Measurements from ENCODE around the gene PLEKHM2. TPM values are rescaled to one million over a fixed set of nuclear protein-coding genes. Genes with fewer than 3 reads are reported as not detected.

PLEKHM2 gene
- total RNA-seq, 2 experiments from 2014 or later = 27.5 to 45.7 TPM

DNA sequence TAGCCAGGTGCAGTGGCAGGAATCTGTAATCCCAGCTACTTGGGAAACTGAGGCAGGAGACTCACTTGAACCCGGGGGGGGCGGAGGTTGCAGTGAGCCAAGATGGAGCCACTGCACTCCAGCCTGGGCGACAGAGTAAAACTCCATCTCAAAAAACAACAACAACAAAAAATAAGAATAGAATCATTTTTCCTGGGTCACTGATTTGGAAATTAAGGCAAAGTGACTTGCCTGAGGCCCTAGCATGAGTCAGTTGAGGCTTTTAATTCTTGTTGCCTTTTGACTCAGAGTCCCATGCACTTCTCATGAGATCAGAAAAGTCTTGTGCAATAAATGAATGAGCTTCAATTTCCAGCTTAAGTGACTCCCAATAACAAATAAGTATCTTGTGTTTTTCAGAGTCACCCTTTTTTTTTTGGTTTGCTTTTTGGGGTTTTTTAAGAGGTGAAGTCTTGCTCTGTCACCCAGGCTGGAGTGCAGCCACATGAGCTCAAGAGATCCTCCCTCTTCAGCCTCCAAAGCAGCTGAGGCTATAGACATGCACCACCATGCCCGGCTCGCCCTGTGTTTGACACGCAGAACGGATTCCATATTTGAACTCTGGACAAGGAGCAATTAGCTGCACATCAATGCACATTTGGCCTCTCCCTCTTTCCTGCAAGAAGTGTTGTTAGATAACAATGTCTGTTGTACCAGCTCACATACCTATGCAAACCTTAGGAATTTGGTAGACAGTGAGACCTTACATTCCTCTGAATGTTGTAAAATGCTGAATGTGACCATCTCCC lies 3.4 kb upstream of the PLEKHM2 start:
- TF ChIP-seq, protein P1, sequence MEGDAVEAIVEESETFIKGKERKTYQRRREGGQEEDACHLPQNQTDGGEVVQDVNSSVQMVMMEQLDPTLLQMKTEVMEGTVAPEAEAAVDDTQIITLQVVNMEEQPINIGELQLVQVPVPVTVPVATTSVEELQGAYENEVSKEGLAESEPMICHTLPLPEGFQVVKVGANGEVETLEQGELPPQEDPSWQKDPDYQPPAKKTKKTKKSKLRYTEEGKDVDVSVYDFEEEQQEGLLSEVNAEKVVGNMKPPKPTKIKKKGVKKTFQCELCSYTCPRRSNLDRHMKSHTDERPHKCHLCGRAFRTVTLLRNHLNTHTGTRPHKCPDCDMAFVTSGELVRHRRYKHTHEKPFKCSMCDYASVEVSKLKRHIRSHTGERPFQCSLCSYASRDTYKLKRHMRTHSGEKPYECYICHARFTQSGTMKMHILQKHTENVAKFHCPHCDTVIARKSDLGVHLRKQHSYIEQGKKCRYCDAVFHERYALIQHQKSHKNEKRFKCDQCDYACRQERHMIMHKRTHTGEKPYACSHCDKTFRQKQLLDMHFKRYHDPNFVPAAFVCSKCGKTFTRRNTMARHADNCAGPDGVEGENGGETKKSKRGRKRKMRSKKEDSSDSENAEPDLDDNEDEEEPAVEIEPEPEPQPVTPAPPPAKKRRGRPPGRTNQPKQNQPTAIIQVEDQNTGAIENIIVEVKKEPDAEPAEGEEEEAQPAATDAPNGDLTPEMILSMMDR (conservative IDR thresholded peaks at IDR 0.05; ENCODE audit: low read length) = no peak
- TF ChIP-seq EZH2phosphoT487 (IDR thresholded peaks at IDR 0.05; ENCODE audit: borderline replicate concordance, low read depth, low read length) = no peak
- peaks cover 21% of the 10 kb centered on the region; the same call in 1 of the 2 replicates for H3K79me2 ChIP-seq (ENCODE audit: insufficient read depth, low read depth, low read length)
- H3K36me3 ChIP-seq (ENCODE audit: insufficient read depth, low read length) = no peaks in the 10 kb centered on the region
- intact Hi-C loops (cut with micrococcal nuclease; ENCODE audit: unreplicated experiment) = no loop called here
- H4K20me1 ChIP-seq (ENCODE audit: insufficient read depth, low read length) = no peaks in the 10 kb centered on the region
- no peak overlapping the region for H3K4me2 ChIP-seq (ENCODE audit: low read length)
- ChIA-PET CTCF (ENCODE audit: unreplicated experiment) (interaction anchor here (0.5 kb wide), 1 partner anchor 16 kb away, joined by 5 read pairs; no protein-coding TSS in a partner anchor), POLR2A (interaction anchor here (0.6 kb wide), 1 partner anchor 57 kb away, joined by 3 read pairs; no protein-coding TSS in a partner anchor)
- BruUV-seq (replicated peaks) = no TSS peak
- H3K9me2 ChIP-seq (ENCODE audit: insufficient read depth, low read length) = no peaks in the 10 kb centered on the region
- no peaks in the 10 kb centered on the region for H3K9me3 ChIP-seq (ENCODE audit: low read length)
- DNase-seq (ENCODE audit: low spot score) = no peak
- no peak overlapping the region for H3K4me3 ChIP-seq (ENCODE audit: low read depth, low read length, poor library complexity, severe bottlenecking)
- H3K4me1 ChIP-seq (ENCODE audit: insufficient read depth, low read length, poor library complexity, severe bottlenecking) = peaks cover 11% of the 10 kb centered on the region
- H2AFZ ChIP-seq (ENCODE audit: low read length) = no peak overlapping the region
- no peak overlapping the region for H3K27ac ChIP-seq (ENCODE audit: low read depth, low read length, poor library complexity, severe bottlenecking)

DNA sequence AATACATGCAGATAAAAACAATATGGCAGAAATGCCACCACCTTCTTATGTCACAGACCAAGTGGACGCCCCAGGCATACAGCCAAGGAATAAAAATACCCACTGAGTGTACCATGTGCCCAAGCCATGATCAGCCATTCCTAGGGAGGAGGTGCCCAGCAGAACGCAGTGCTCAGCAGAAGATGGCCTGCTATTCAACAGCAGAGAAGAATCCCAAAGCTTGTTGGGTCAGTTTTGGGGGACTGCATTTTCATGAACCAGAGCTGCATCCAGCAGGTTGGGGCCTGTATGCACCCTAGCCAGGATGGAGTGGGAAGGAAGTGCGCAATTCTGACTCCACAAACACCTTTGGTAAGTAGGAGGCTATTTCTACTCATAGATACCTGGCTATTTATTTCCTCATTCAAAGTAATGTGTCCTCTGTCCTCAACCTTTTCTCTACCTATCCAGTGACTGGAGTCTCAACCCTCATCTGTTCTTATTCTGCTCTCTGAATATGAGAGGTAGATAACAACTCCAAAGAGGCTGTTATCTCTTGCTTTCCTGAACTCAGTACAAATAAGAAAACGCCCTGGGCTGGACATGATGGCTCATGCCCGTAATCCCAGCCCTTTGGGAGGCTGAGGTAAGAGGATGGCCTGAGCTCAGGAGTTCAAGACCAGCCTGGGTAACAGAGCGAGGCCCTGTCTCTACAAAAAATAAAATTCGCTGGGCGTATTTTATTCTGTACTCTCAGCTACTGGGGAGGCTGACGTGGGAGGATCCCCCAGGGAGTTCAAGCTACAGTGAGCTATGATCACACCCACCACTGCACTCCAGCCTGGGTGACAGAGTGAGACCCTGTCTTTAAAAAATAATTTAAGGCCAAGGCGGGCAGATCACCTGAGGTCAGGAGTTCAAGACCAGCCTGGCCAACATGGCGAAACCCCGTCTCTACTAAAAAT lies 2.5 kb upstream of the PLEKHM2 start:
- Histone ChIP-seq H3K36me3 (ENCODE audit: insufficient read depth, low read length) (no peaks in the 10 kb centered on the region), H4K20me1 (ENCODE audit: insufficient read depth, low read length) (no peaks in the 10 kb centered on the region), H3K4me2 (ENCODE audit: low read length) (no peak overlapping the region), H3K4me1 (ENCODE audit: insufficient read depth, low read length, poor library complexity, severe bottlenecking) (peaks cover 13% of the 10 kb centered on the region), H3K9me2 (ENCODE audit: insufficient read depth, low read length) (no peaks in the 10 kb centered on the region), H3K4me3 (ENCODE audit: low read depth, low read length, poor library complexity, severe bottlenecking) (no peak overlapping the region), H2AFZ (ENCODE audit: low read length) (no peak overlapping the region), H3K79me2 (ENCODE audit: insufficient read depth, low read depth, low read length) (peaks cover 29% of the 10 kb centered on the region; the same call in 1 of the 2 replicates), H3K9me3 (ENCODE audit: low read length) (no peaks in the 10 kb centered on the region), H3K27ac (ENCODE audit: low read depth, low read length, poor library complexity, severe bottlenecking) (no peak overlapping the region)
- POLR2A ChIA-PET = interaction anchor here (0.6 kb wide), 3 partner anchors 58 to 370 kb away, joined by 3 to 5 read pairs (median 3); no protein-coding TSS in a partner anchor
- TF ChIP-seq, protein P1 (conservative IDR thresholded peaks at IDR 0.05; ENCODE audit: low read length) = no peak
- TF ChIP-seq EZH2phosphoT487 (IDR thresholded peaks at IDR 0.05; ENCODE audit: borderline replicate concordance, low read depth, low read length) = no peak
- intact Hi-C loops (cut with micrococcal nuclease; ENCODE audit: unreplicated experiment) = no loop called here
- DNase-seq (ENCODE audit: low spot score) = peak; percentile 27
- CTCF ChIA-PET (ENCODE audit: unreplicated experiment) = interaction anchor here (0.5 kb wide), 1 partner anchor 17 kb away, joined by 5 read pairs; no protein-coding TSS in a partner anchor
- BruUV-seq (replicated peaks) = no TSS peak

Data from OCI-LY7 (cell line).